ENCODE results near the gene SDC3. TPM values are rescaled to one million over a fixed set of nuclear protein-coding genes. Genes with fewer than 3 reads are reported as not detected.
"Not testable (repeated sequence)": the region's sequence is repeated elsewhere in the genome, so short reads cannot be mapped to it uniquely, and the experiment has no call there.

SDC3 gene
- total and polyA plus RNA-seq, 4 donors, result 21.2 to 41.8 (median 23.7) TPM

GRCh38 chr1:30936541-30937171 is 28.1 kb upstream of the SDC3 start:
- Histone ChIP-seq H3K27me3 (ENCODE audit: control insufficient read depth in 3 of 3, insufficient read depth in 3 of 3, low read length in 2 of 3) (no peaks in the 10 kb centered on the region), H3K27ac (ENCODE audit: low read depth in 1 of 2, low read length in 1 of 2) (no peak overlapping the region), H3K9ac (ENCODE audit: insufficient read depth in 1 of 2, low read length in 2 of 2) (no peak overlapping the region), H3K9me3 (ENCODE audit: control insufficient read depth in 4 of 4, insufficient read depth in 3 of 4, low read length in 3 of 4) (no peaks in the 10 kb centered on the region), H3K4me1 (ENCODE audit: control insufficient read depth in 5 of 5, insufficient read depth in 5 of 5, low read length in 5 of 5) (no peaks in the 10 kb centered on the region), H3K4me3 (no peak overlapping the region), H3K36me3 (ENCODE audit: control insufficient read depth in 4 of 4, insufficient read depth in 4 of 4, low read length in 4 of 4) (peaks cover 15 to 57% (median 37%) of the 10 kb centered on the region in 4 donors)
- ATAC-seq (ENCODE audit: insufficient read depth, low FRiP score) (no peak), DNase-seq (no peak)
- TF ChIP-seq, protein P1, sequence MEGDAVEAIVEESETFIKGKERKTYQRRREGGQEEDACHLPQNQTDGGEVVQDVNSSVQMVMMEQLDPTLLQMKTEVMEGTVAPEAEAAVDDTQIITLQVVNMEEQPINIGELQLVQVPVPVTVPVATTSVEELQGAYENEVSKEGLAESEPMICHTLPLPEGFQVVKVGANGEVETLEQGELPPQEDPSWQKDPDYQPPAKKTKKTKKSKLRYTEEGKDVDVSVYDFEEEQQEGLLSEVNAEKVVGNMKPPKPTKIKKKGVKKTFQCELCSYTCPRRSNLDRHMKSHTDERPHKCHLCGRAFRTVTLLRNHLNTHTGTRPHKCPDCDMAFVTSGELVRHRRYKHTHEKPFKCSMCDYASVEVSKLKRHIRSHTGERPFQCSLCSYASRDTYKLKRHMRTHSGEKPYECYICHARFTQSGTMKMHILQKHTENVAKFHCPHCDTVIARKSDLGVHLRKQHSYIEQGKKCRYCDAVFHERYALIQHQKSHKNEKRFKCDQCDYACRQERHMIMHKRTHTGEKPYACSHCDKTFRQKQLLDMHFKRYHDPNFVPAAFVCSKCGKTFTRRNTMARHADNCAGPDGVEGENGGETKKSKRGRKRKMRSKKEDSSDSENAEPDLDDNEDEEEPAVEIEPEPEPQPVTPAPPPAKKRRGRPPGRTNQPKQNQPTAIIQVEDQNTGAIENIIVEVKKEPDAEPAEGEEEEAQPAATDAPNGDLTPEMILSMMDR (IDR thresholded peaks at IDR 0.05; ENCODE audit: control extremely low read depth, extremely low read depth), result no peak
- 94 to 96% methylated on average over 20 of the region's 20 CpGs for WGBS, 2 donors

- H3K4me1 ChIP-seq (ENCODE audit: control insufficient read depth in 5 of 5, insufficient read depth in 5 of 5, low read length in 5 of 5); H3K9me3 ChIP-seq (ENCODE audit: control insufficient read depth in 4 of 4, insufficient read depth in 3 of 4, low read length in 3 of 4); ATAC-seq (ENCODE audit: insufficient read depth, low FRiP score); H3K4me3 ChIP-seq; H3K9ac ChIP-seq (ENCODE audit: insufficient read depth in 1 of 2, low read length in 2 of 2); H3K27ac ChIP-seq (ENCODE audit: low read depth in 1 of 2, low read length in 1 of 2); H3K27me3 ChIP-seq (ENCODE audit: control insufficient read depth in 3 of 3, insufficient read depth in 3 of 3, low read length in 2 of 3); DNase-seq: not testable (repeated sequence)
- H3K36me3 ChIP-seq (ENCODE audit: control insufficient read depth in 4 of 4, insufficient read depth in 4 of 4, low read length in 4 of 4), result peaks cover 15 to 49% (median 39%) of the 10 kb centered on the region in 4 donors
- no CpG with 5 or more reads among the region's 4 CpGs for WGBS, 2 donors
Measured at GRCh38 chr1:30935758-30936157, 27.2 kb upstream of the SDC3 start.

GRCh38 chr1:30934613-30935012 is 26.1 kb upstream of the SDC3 start:
- Histone ChIP-seq H3K9ac (ENCODE audit: insufficient read depth in 1 of 2, low read length in 2 of 2) (no peak overlapping the region), H3K4me3 (no peak overlapping the region), H3K9me3 (ENCODE audit: control insufficient read depth in 4 of 4, insufficient read depth in 3 of 4, low read length in 3 of 4) (no peaks in the 10 kb centered on the region), H3K4me1 (ENCODE audit: control insufficient read depth in 5 of 5, insufficient read depth in 5 of 5, low read length in 5 of 5) (no peaks in the 10 kb centered on the region), H3K27me3 (ENCODE audit: control insufficient read depth in 3 of 3, insufficient read depth in 3 of 3, low read length in 2 of 3) (no peaks in the 10 kb centered on the region), H3K36me3 (ENCODE audit: control insufficient read depth in 4 of 4, insufficient read depth in 4 of 4, low read length in 4 of 4) (peaks cover 15 to 42% (median 38%) of the 10 kb centered on the region in 4 donors), H3K27ac (ENCODE audit: low read depth in 1 of 2, low read length in 1 of 2) (no peak overlapping the region)
- DNase-seq, result no peak
- ATAC-seq (ENCODE audit: insufficient read depth, low FRiP score), result no peak
- 85 to 92% methylated on average over 3 of the region's 3 CpGs for WGBS, 2 donors
- TF ChIP-seq, protein P1 (IDR thresholded peaks at IDR 0.05; ENCODE audit: control extremely low read depth, extremely low read depth), result no peak

DNA sequence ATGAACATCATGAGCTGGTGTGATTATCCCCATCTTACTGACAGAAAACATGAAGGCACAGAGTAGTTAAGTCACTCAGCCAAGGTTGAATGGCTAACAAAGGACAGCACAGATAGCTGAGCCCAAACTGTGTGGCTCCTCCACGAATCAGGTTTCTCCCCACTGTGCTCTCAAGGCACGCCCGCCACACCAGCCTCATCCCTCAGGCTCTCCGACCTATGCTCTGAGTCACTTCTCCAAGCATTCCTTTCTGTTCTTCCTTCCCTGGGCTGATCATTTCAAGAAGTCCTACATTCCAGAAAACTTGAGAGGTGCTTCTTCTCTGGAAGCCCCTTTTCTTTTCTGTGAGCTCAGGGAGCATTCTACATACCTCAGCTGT is 25.3 kb upstream of the SDC3 start:
- no peaks in the 10 kb centered on the region for H3K27me3 ChIP-seq (ENCODE audit: control insufficient read depth in 3 of 3, insufficient read depth in 3 of 3, low read length in 2 of 3)
- H3K9me3 ChIP-seq (ENCODE audit: control insufficient read depth in 4 of 4, insufficient read depth in 3 of 4, low read length in 3 of 4), result no peaks in the 10 kb centered on the region
- H3K4me3 ChIP-seq, result no peak overlapping the region
- peaks cover 10 to 39% (median 34%) of the 10 kb centered on the region in 4 donors for H3K36me3 ChIP-seq (ENCODE audit: control insufficient read depth in 4 of 4, insufficient read depth in 4 of 4, low read length in 4 of 4)
- H3K4me1 ChIP-seq (ENCODE audit: control insufficient read depth in 5 of 5, insufficient read depth in 5 of 5, low read length in 5 of 5), result no peaks in the 10 kb centered on the region
- 90 to 92% methylated on average over 4 of the region's 4 CpGs for WGBS, 2 donors
- DNase-seq, result no peak
- no peak overlapping the region for H3K9ac ChIP-seq (ENCODE audit: insufficient read depth in 1 of 2, low read length in 2 of 2)
- no peak for ATAC-seq (ENCODE audit: insufficient read depth, low FRiP score)
- TF ChIP-seq, protein P1 (IDR thresholded peaks at IDR 0.05; ENCODE audit: control extremely low read depth, extremely low read depth), result no peak
- no peak overlapping the region for H3K27ac ChIP-seq (ENCODE audit: low read depth in 1 of 2, low read length in 1 of 2)

All from lung (tissue), 12 donors.